GM12873 (cell line): ENCODE results near the gene CCDC149.

Experiments used
- CTCF ChIP-seq: IDR thresholded peaks from 2 replicates; pipeline ENCODE4 v1.5.1; 2012; ENCODE audit warnings: low read depth, mild to moderate bottlenecking, moderate library complexity, low read length, control low read depth; ENCODE audit not compliant: insufficient read depth; ENCODE audit errors: missing control alignments

Gene CCDC149

GRCh38 chr4:24805067-24805466 lies 107.8 kb downstream of the CCDC149 start:
- no peak for TF ChIP-seq CTCF

GRCh38 chr4:24802648-24803047 lies 110.2 kb downstream of the CCDC149 start:
- no peak for TF ChIP-seq CTCF

- no peak for TF ChIP-seq CTCF
These were observed 111.5 kb downstream of the CCDC149 start for GRCh38 chr4:24801136-24801855.

- TF ChIP-seq CTCF = no peak
These were observed 112.4 kb downstream of the CCDC149 start for GRCh38 chr4:24800325-24800895.

- TF ChIP-seq CTCF = no peak
These were observed 113.1 kb downstream of the CCDC149 start for GRCh38 chr4:24799544-24800324.

- TF ChIP-seq CTCF = no peak
These were observed 113.7 kb downstream of the CCDC149 start for GRCh38 chr4:24799196-24799543.

- TF ChIP-seq CTCF = no peak
These were observed 114.7 kb downstream of the CCDC149 start for GRCh38 chr4:24798036-24798610.
